HK-2 (cell line): ENCODE results near the gene BBOF1.
"Not testable (repeated sequence)": the region's sequence is repeated elsewhere in the genome, so short reads cannot be mapped to it uniquely, and the experiment has no call there.

Experiments
- DNase-seq: peaks from one replicate; pipeline ENCODE4 v3.0.0-alpha.2; 2018; ENCODE audit not compliant: unreplicated experiment

BBOF1 gene, protein sequence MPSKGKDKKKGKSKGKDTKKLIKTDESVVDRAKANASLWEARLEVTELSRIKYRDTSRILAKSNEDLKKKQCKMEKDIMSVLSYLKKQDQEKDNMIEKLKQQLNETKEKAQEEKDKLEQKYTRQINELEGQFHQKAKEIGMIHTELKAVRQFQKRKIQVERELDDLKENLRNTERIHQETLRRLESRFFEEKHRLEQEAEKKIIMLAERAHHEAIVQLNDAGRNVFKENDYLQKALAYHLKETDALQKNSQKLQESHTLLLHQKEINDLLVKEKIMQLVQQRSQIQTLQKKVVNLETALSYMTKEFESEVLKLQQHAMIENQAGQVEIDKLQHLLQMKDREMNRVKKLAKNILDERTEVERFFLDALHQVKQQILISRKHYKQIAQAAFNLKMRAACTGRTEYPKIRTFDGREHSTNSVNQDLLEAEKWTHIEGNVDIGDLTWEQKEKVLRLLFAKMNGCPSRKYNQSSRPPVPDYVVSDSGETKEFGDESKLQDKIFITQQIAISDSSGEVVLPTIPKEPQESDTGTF

DNA sequence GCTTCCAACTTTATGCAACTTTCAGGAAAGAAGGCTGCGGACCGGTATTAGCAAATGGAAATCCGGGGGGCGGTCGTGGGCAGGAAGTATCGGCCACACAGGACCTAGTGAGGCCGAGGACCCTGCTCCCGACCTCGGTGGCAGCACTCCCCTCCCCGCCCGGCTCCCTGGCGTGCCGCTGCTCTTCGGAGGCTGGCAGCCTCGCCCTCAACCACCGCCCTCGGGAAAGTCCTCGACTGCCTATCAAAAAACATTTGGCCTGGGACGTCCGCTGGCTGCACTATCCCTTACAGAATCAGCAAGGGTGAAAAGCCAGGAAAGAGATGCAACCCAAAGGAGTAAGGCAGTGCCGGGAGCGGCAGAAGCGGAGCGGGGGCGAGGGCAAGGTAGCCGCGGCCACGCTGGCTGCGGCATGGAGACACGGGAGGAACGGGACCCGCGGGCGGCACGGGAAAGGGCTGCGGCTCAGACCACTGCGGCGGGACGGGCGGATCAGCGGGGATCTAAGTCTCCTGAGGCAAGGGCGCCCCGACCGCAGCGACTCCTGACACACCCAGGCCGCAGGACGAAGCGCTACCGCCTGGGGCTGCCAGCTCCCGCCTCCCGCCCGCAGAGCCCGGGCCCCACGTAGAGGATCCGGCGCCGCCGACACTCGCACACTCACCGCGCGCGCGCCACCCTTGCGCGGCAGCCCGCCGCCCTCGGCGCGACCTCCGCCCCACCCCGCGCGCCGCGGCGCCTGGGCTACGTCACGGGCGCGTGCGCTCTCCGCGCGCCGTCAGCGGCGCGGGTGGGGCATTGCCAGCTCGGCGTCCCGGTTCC is at the start of gene BBOF1, which contains the start of gene ENTPD5:
TSS of gene BBOF1 (plus strand) at position 764 of the 822 bp plus-strand sequence. CDS start 130 bp downstream, outside the sequence.
TSS of gene ENTPD5 (minus strand) at position 703 of the 822 bp plus-strand sequence. CDS start 31,186 bp downstream, outside the sequence.
- peak; percentile 86 for DNase-seq

DNA sequence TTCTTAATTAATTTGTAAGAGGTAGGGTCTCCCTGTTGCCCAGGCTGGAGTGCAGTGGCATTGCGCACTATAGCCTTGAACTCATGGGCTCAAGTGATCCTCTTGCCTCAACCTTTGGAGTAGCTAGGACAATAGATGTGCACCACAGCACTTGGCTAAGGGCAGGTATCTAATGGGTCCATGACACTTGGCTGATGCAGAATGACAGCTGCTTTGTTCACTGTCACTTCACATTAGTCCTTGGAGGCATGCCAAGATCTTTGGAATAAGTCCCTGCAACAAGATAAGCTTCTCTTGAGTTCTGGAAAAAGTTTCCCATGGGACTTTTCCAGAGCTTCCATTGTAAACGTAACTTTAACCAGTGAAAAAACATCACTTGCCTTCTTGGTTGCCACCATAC is 45.7 kb upstream of the BBOF1 start:
- DNase-seq, result no peak

DNA sequence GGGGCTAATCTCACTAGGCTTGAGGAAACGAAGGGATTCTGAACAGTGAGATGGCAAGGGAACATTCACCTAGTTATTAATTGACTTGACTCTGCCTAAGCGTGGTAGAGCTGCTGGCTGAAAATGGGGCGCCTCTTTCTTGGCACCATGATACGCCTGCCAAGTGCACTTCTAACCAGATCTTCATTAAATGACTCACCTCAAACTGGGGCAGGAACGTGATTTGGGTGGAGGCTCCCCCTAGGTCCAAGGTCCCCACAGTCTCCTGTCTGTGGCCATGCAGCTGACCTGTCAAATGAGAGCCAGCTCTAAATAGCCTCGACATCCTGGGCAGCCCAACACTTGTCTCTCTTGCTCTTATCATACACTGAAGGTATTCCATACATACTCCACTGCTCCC is 43.0 kb upstream of the BBOF1 start:
- no peak for DNase-seq

DNA sequence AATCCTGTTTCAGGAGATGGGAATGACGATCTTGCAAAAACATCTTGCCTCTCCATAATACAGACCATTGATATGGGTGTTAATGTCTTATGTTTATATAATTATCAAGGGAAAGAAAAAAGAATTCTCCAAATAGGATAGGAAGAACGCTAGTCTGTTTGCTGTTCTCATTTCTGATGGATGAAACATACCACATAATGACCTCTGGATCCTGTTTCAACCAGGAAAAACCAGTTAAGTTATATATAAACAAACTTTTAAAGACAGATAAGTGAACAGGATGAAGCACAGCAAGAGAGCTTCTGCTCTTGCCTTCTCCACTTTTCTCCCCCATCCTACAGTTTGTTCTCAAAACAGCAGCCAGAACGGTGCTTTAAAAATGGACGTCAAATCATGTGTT is 41.3 kb upstream of the BBOF1 start:
- no peak for DNase-seq

DNA sequence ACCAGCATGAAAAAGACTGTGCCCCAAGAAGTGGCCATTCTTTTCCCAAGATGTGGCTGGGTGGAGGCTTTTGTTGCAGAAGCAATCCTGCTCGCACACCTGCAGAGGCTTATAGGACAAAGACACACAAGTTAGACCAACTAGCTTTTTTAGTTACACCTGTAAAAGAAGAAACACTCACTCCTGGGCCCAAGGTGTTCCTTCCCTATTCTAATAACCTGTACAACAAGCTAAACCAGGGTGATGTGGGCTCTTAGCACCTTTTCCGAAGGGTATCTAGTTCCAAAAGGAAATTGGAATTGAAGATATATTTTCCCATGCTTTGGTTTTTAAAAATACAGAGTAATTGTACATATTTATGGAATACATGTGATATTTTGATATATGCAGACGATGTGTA is 31.1 kb upstream of the BBOF1 start:
- no peak for DNase-seq

DNA sequence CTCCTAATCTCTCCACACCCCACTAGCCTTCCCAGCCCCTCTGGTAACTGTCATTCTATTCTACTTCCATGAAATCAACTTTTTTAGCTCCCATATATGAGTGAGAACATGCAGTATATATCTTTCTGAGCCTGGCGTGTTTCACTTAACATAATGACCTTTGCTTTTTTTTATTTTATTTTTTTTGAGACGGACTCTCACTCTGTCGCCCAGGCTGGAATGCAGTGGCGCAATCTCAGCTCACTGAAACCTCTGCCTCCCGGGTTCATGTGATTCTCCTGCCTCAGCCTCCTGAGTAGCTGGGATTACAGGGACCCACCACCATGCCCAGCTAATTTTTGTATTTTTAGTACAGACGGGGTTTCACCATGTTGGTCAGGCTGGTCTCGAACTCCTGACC is 30.5 kb upstream of the BBOF1 start:
- DNase-seq, result not testable (repeated sequence)

DNA sequence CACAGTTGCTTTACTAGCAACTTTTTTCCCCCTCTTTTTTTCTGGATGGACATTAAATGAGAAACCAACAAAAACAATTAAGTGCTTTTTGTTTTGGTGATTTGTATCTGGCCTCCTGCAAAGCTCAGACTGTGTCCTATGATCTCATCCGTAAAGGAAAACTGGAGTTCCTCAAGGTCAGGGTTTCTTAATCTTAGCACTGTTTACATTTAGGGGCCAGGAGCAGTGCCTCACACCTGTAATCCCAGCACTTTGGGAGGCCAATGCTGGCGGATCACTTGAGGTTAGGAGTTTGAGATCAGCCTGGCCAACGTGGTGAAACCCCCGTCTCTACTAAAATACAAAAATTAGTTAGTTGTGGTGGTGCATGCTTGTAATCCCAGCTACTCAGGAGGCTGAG is 28.1 kb upstream of the BBOF1 start:
- DNase-seq, result no peak

DNA sequence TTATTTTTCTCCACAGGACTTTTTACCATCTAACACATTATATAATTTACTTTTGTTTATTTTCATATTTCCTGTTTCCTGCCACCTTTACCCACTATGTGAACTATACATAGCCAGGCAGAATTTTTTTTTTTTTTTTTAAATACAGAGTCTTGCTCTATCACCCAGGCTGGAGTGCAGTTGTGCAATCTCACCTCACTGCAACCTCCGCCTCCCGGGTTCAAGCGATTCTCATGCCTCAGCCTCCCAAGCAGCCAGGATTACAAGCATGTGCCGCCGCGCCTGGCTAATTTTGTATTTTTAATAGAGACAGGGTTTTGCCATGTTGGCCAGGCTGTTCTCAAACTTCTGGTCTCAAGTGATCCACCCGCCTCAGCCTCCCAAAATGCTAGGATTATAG is 24.2 kb upstream of the BBOF1 start:
- DNase-seq, result not testable (repeated sequence)

DNA sequence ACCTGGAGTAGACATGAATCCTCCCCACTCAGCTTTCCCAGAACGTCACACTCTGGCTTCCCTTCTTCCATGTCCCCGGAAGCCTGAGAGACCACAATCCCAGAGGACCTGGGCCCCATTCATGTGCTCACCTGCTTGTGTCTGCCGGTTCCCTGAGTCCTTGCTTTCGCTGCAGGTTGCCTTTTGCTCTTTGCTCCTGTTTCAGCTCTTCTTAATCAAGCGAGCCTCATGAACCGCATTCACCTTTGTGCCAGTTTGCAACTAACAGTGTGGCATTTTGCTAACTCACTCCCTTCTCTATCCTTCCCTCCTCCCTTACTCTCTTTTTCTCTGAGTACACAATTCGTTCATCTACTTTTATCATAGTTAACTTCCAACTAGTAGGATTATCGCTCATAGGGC is 23.2 kb upstream of the BBOF1 start:
- no peak for DNase-seq

DNA sequence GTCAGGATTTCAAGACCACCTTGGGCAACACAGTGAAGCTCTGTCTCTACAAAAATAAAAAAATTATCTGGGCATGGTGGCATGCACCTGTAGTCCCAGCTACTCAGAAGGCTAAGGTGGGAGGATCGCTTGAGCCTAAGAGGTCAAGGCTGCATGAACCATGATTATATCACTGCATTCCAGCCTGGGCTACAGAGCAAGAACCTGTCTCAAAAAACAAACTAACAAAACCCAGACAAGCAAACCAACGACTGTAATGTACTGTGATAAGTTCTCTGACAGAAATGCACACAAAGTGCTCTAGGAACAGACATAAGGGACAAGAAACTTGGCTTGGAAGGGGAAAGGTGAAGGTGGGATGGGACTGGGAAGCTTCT is 22.4 kb upstream of the BBOF1 start:
- DNase-seq, result no peak

DNA sequence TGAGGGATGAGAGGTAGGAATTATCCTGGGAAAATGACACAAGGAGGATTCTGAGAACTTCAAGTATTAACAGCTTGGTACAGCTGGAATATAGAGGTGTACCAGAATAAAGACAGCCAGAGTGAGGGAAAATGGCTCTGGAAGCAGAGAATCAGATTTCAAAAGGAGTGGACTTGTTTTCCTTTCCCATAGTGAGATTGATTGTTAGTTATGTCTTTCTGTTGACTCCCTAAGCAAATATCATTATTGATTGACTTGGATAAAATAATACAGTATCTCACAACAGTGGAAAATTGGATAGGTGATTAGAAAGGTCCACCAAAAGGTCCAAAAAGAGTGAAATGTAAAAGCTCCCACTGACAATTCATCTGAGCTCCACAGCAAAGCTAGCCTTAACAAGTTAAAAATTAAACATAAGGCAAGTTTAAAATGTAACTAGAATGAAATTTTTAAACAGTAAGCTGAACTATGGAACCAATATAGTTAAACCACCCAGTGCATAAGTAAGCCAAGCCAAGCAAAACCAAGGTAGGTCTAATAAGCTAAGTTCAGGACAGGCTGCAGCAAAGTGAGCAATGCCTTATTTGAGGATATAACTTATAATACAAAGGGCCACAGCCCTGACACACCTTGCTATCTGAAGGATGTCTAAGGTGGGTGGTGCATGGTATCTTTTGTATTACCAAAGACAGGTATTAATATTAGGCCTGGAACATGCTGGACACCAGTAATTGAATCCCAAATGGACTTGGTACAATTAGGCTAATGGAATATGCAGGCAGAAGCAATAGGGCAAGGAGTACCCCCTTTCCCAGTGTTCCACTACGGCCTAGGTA is 21.8 kb upstream of the BBOF1 start:
- DNase-seq, result no peak

DNA sequence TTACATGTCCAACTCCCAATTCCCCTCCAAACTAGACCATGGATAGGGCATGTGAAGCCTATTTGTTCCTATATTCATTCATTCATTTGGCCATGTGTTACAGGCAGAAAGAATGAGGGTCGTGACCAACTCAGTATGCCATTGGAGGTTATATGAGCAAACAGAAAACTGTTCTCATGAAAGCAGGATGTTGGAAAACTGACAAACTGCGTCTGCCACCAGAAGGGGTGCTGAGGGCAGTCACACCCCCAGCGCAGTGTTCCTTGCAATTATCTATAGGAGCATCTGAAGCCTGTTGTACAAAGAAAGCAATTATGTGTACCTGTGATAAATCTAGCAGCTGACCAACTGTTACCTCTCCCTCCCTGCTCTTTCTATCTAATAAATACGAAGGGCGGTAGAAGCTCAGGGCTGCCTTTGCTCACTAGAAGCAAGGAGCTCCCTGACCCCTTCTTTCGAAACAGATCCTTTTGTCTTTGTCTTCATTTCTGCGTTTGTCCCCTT is 21.2 kb upstream of the BBOF1 start:
- DNase-seq, result no peak

DNA sequence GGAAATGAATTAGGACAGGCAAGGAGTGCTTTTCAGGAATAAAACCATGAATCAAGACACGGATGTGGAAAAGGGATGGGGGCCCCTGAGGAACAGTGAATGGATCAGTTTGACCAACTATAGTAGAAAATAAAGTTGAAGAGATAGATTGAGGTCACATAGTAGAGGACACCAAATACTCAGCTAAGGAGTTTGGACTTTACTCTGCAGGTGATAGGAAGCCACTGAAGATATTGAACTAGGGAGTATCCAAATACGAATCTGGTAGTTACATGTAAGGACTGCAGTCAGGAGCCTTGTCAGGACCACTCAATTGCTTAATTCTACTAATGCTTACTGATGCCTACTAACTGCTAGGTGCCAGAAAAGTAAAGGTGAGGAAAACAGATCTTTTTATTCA is 20.4 kb upstream of the BBOF1 start:
- DNase-seq, result no peak

DNA sequence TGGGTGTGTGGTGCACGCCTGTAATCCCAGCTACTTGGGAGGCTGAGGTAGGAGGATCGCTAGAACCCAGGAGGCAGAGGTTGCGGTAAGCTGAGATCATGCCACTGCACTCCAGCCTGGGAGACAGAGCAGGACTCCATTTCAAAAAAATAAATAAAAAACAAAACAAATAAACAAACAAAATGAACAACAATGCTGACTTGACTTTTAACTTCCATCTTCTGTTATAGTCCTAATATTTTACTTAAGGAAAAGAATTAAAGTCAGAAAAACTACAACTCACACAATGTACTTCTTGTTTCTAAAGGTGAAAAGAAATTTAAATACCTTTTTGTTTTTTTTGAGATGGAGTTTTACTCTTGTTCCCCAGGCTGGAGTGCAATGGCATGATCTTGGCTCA is 13.5 kb upstream of the BBOF1 start:
- DNase-seq, result not testable (repeated sequence)

DNA sequence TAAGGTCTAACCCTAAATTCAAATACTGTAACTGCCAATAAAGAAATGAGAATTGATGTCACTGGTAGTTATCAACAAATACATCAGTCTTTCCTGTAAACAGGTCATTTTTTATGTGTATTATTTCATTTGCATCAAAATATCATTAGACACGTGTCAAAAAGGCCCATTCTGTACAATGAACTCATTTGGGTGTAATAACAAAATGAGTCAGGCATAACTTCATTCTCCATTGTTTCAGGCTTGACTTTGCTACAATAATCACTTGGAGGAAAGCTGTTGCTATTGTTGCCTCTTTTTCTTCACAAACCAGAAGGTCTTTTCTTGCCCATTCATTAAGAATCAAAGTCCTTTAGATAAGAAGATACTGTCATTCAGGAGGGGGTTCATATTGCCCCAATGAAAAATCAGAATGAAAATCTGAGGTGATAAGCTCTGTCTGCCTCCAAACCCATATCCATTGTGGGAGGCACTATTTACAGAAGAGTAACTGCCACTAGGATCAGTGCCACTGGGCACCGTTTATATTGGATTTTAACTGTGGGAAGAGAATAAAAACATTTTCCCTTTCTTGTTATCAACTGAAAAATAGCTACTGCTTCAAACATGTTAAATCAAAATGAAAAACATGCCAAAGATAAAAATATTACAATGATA is 10.2 kb upstream of the BBOF1 start:
- no peak for DNase-seq

DNA sequence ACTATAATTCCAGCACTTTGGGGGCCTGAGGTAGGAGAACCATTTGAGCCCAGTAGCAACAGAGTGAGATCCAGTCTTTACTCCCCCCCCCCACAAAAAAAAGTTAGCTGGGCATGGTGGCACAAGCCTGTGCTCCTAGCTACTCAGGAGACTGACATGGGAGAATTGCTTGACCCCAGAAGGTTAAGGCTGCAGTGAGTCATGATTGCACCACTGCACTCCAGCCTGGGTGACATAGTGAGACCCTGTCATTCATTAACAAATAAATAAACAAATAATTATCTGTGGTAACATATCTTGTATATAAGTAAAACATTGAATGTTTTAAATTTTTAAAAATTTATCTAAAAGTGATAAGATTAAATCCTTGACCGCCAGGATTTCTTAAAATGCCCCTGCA is 4.8 kb upstream of the BBOF1 start:
- peak; percentile 8 for DNase-seq

DNA sequence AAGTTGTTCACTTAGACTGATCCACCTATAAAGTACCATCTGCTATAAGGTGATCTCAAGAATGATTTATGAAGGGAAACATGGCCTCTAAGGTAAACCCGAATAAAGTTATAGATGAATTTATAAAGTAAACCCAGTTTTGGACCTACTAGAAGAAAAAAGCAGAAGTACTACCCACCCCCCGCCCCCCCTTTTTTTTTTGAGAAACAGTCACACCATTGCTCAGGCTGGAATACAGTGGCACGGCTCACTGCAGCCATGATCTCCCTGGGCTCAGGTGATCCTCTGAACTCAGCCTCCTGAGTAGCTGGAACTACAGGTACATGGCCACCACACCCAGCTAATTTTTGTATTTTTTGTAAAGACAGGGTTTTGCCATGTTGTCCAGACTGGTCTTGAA is 4.0 kb upstream of the BBOF1 start:
- no peak for DNase-seq

DNA sequence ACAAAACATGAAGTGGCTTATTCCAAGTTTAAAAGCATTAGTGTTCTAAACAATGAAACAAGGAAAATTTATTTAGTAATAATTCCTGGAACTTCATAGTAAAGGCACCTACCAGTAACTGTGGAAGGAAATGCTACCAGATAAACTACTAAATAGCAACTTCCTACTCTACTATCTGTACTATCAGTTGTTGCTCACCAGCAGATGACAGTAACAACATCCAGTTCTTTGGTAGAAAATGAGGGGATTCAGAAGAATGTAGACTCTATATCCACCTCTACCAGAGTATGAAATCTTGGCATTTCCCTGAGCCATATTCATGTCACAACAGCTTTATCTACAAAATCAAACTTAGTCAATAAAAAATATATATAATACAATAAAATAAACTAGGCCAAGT is 3.2 kb upstream of the BBOF1 start:
- DNase-seq, result no peak

DNA sequence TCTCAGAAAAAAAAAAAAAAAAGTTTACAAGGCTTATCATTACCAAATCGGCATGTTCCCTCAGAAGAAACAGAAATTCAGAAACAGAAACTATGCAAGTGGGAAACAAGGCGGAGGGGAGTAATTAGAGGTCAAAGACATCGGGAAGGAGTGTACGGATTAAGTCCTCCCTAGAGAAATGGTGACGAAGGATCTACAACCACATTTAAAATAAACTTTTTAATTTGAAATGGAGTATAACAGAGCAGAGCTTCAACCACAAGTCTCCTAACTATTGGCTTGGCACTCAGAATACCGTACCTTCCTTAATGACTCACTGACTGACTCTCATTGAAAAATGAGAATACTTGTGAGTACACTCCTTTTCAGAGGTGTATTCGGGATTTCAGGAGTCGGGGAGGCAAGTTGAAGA is 969 bp upstream of the BBOF1 start:
- no peak for DNase-seq

DNA sequence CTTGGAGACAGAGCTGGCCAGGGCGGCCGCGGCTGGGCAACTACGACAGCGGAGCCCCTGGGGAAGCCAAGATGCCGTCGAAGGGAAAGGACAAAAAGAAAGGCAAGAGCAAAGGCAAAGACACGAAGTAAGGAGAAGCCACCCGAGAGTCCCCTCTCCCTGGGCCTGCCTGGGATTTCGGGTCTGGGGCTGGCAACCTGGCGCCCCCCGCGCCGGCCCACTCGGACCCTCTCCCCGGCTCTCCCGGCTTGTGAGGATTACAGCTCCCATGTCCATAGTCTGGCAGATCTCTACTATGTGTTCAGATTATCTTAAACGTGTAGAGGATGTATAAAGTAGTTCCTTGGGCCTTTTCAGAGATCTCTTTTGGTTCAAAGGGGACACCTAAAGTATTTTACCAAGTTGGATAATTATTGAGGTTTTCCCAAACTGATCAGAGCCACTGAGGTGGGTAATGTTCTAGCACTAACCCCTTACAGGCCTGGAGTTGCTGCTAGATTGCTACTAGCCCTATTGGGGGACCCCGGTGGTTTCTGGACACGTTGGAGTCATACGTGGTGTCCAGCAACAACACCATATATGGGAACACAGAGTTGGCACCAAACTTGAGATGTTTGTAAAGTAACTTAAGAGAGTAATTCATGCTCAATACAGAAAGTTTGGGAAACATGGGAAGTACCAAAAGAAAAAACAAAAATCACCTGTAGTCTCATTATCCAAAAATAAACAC is 424 bp downstream of the BBOF1 start:
- DNase-seq, result peak; percentile 31
